Retina (tissue), 1 donor: ENCODE data around the gene SEH1L.
A peak's percentile ranks its signal among the peaks of the same experiment; 100 is the strongest.
"Not testable (repeated sequence)": the region's sequence is repeated elsewhere in the genome, so short reads cannot be mapped to it uniquely, and the experiment has no call there.

Source experiments
- DNase-seq: peaks from one replicate; pipeline ENCODE4 v3.0.0-alpha.2; 2016

The SEH1L gene

GRCh38 chr18:12947285-12948049 is at the start of gene SEH1L:
TSS of gene SEH1L (plus strand) at chr18:12948011. CDS start at chr18:12948122, 111 bp downstream.
- peak; percentile 91 for DNase-seq

- DNase-seq = not testable (repeated sequence)
Measured at GRCh38 chr18:12901208-12901607, 46.6 kb upstream of the SEH1L start.

GRCh38 chr18:12904012-12904516 is 43.7 kb upstream of the SEH1L start:
- no peak for DNase-seq

GRCh38 chr18:12906119-12906518 is 41.7 kb upstream of the SEH1L start:
- DNase-seq = no peak

GRCh38 chr18:12906773-12907172 is 41.0 kb upstream of the SEH1L start:
- no peak for DNase-seq

GRCh38 chr18:12907258-12907925 is 40.4 kb upstream of the SEH1L start:
- no peak for DNase-seq

GRCh38 chr18:12908706-12909105 is 39.1 kb upstream of the SEH1L start:
- no peak for DNase-seq

GRCh38 chr18:12911025-12911928 is 36.5 kb upstream of the SEH1L start:
- peak; percentile 88 for DNase-seq

GRCh38 chr18:12911929-12912703 is 35.7 kb upstream of the SEH1L start:
- no peak for DNase-seq

GRCh38 chr18:12921178-12921577 is 26.6 kb upstream of the SEH1L start:
- no peak for DNase-seq

- DNase-seq = no peak
Measured at GRCh38 chr18:12922266-12922665, 25.5 kb upstream of the SEH1L start.

- no peak for DNase-seq
Measured at GRCh38 chr18:12924616-12925015, 23.2 kb upstream of the SEH1L start.

GRCh38 chr18:12928206-12928605 is 19.6 kb upstream of the SEH1L start:
- DNase-seq = no peak

GRCh38 chr18:12928641-12929040 is 19.2 kb upstream of the SEH1L start:
- DNase-seq = no peak

- no peak for DNase-seq
Measured at GRCh38 chr18:12929477-12930083, 18.2 kb upstream of the SEH1L start.

GRCh38 chr18:12930376-12930775 is 17.4 kb upstream of the SEH1L start:
- no peak for DNase-seq

GRCh38 chr18:12930908-12931307 is 16.9 kb upstream of the SEH1L start:
- DNase-seq = no peak

GRCh38 chr18:12933327-12933726 is 14.5 kb upstream of the SEH1L start:
- DNase-seq = no peak

GRCh38 chr18:12934454-12935071 is 13.2 kb upstream of the SEH1L start:
- DNase-seq = peak; percentile 74

- DNase-seq = no peak
Measured at GRCh38 chr18:12939162-12939561, 8.6 kb upstream of the SEH1L start.

- no peak for DNase-seq
Measured at GRCh38 chr18:12943215-12943614, 4.6 kb upstream of the SEH1L start.
